ENCODE results near the gene DYNLT1.

DNA sequence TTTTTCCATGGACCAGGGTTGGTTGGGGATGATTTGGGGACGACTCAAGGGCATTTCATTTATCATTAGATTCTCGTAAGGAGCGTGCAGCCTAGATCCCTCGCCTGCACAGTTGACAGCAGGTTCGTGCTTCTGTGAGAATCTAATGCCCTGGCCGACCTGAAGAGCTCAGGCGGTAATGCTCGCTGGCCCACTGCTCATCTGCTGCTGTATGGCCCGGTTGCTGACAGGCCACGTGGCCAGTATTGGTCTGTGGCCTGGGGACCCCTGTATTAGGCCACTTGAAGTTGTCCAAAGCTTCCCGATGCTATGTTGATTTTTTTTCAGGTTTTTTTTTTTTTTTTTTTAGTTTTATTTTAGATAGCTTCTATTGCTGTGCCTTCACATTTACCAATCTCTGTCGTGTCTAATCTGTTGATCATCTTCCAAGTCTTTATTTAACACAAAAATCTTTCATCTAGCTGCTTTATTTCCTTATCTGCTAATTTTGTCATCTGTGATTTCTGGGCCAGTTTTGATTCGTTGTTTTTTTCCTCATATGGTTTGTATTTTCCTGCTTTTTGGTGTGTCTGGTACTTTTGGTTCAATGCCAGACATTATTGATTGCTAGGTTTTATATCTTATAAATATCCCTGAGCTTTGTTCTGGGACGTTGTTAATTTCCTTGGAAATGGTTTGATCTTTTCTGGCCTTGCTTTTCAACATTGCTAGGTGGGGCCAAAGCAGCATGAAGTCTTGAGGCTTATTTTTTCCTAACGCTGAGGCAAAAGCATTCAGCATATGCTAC lies 41.1 kb downstream of the DYNLT1 start:
- TF ChIP-seq EP300 (IDR thresholded peaks at IDR 0.05) (no peak), KDM5A (IDR thresholded peaks at IDR 0.05) (no peak), MAZ (IDR thresholded peaks at IDR 0.05; ENCODE audit: borderline replicate concordance, low read depth, low read length) (no peak), MAFK (IDR thresholded peaks at IDR 0.05; ENCODE audit: partially characterized antibody) (no peak), RCOR1 (IDR thresholded peaks at IDR 0.05; ENCODE audit: low read depth, low read length) (no peak), JUN (IDR thresholded peaks at IDR 0.05) (no peak), RAD21 (conservative IDR thresholded peaks at IDR 0.05 in 1 of 2, IDR thresholded peaks at IDR 0.05 in 1 of 2) (no peak), CHD2 (IDR thresholded peaks at IDR 0.05; ENCODE audit: low read length, partially characterized antibody) (no peak), CBX2 (IDR thresholded peaks at IDR 0.05; ENCODE audit: borderline replicate concordance, low read depth) (no peak), BHLHE40 (IDR thresholded peaks at IDR 0.05; ENCODE audit: low read depth, low read length) (no peak), RFX5 (IDR thresholded peaks at IDR 0.05) (no peak)
- TF ChIP-seq, protein P1, sequence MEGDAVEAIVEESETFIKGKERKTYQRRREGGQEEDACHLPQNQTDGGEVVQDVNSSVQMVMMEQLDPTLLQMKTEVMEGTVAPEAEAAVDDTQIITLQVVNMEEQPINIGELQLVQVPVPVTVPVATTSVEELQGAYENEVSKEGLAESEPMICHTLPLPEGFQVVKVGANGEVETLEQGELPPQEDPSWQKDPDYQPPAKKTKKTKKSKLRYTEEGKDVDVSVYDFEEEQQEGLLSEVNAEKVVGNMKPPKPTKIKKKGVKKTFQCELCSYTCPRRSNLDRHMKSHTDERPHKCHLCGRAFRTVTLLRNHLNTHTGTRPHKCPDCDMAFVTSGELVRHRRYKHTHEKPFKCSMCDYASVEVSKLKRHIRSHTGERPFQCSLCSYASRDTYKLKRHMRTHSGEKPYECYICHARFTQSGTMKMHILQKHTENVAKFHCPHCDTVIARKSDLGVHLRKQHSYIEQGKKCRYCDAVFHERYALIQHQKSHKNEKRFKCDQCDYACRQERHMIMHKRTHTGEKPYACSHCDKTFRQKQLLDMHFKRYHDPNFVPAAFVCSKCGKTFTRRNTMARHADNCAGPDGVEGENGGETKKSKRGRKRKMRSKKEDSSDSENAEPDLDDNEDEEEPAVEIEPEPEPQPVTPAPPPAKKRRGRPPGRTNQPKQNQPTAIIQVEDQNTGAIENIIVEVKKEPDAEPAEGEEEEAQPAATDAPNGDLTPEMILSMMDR (IDR thresholded peaks at IDR 0.05): no peak
- TF ChIP-seq, protein P2, sequence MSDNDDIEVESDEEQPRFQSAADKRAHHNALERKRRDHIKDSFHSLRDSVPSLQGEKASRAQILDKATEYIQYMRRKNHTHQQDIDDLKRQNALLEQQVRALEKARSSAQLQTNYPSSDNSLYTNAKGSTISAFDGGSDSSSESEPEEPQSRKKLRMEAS (IDR thresholded peaks at IDR 0.05): no peak

Measured in A549 (cell line).